DND-41 (cell line): ENCODE measurements around the gene SMAP2.

Experiments
- EZH2 ChIP-seq: IDR thresholded peaks from 3 replicates; pipeline ENCODE4 v1.6.1; 2012; ENCODE audit warnings: borderline replicate concordance, low read depth, mild to moderate bottlenecking, moderate library complexity, low read length, inconsistent platforms; ENCODE audit not compliant: severe bottlenecking
- TF ChIP-seq, protein P1 (sequence below): IDR thresholded peaks from 2 replicates; pipeline ENCODE4 v1.5.1; 2012; ENCODE audit warnings: borderline replicate concordance, low read length, moderate library complexity, mild to moderate bottlenecking; ENCODE audit not compliant: poor library complexity, severe bottlenecking; ENCODE audit errors: extremely low read depth

- TF ChIP-seq, protein P1, sequence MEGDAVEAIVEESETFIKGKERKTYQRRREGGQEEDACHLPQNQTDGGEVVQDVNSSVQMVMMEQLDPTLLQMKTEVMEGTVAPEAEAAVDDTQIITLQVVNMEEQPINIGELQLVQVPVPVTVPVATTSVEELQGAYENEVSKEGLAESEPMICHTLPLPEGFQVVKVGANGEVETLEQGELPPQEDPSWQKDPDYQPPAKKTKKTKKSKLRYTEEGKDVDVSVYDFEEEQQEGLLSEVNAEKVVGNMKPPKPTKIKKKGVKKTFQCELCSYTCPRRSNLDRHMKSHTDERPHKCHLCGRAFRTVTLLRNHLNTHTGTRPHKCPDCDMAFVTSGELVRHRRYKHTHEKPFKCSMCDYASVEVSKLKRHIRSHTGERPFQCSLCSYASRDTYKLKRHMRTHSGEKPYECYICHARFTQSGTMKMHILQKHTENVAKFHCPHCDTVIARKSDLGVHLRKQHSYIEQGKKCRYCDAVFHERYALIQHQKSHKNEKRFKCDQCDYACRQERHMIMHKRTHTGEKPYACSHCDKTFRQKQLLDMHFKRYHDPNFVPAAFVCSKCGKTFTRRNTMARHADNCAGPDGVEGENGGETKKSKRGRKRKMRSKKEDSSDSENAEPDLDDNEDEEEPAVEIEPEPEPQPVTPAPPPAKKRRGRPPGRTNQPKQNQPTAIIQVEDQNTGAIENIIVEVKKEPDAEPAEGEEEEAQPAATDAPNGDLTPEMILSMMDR = no peak
- no peak for TF ChIP-seq EZH2
Measured at GRCh38 chr1:40332695-40333094, 40.8 kb upstream of the SMAP2 start.
